Uterus (tissue), 2 donors: ENCODE results near the gene FBN2.

ENCODE experiments used
- POLR2A ChIP-seq, 2 donors: fragments of 450-650 bp; IDR thresholded peaks; one replicate each; pipeline ENCODE4 v1.6.1; 2016; ENCODE audit warnings: antibody characterized with exemption in 2 of 2, mild to moderate bottlenecking in 1 of 2, moderate library complexity in 1 of 2
- TF ChIP-seq, protein P1 (sequence below), 4 experiments: fragments of 200-600 bp in 2 of 4; fragments of 450-650 bp in 2 of 4; sonication (generic) in 2 of 4; IDR thresholded peaks; one replicate each; pipeline ENCODE4 v1.5.1; 2016 to 2019; ENCODE audit warnings: antibody characterized with exemption in 4 of 4, mild to moderate bottlenecking in 2 of 4, moderate library complexity in 1 of 4

GRCh38 chr5:128406803-128407202 lies 131.2 kb downstream of the FBN2 start:
- TF ChIP-seq, protein P1, sequence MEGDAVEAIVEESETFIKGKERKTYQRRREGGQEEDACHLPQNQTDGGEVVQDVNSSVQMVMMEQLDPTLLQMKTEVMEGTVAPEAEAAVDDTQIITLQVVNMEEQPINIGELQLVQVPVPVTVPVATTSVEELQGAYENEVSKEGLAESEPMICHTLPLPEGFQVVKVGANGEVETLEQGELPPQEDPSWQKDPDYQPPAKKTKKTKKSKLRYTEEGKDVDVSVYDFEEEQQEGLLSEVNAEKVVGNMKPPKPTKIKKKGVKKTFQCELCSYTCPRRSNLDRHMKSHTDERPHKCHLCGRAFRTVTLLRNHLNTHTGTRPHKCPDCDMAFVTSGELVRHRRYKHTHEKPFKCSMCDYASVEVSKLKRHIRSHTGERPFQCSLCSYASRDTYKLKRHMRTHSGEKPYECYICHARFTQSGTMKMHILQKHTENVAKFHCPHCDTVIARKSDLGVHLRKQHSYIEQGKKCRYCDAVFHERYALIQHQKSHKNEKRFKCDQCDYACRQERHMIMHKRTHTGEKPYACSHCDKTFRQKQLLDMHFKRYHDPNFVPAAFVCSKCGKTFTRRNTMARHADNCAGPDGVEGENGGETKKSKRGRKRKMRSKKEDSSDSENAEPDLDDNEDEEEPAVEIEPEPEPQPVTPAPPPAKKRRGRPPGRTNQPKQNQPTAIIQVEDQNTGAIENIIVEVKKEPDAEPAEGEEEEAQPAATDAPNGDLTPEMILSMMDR (IDR thresholded peaks at IDR 0.05): no peak
- no peak for TF ChIP-seq POLR2A (IDR thresholded peaks at IDR 0.05)
